Neural progenitor cell (in vitro differentiated cells): Measurements from ENCODE around the gene ATAD3A. TPM values are rescaled to one million over a fixed set of nuclear protein-coding genes. Genes with fewer than 3 reads are reported as not detected.
"Not testable (repeated sequence)": the region's sequence is repeated elsewhere in the genome, so short reads cannot be mapped to it uniquely, and the experiment has no call there.

Source experiments
- DNase-seq: peaks from one replicate; pipeline ENCODE4 v3.0.0-alpha.2; 2016; ENCODE audit warnings: low spot score
- H2AFZ ChIP-seq: fragments of 200-600 bp; sonication (generic); replicated peaks from 2 replicates; pipeline ENCODE4 v1.6.1; 2016; ENCODE audit warnings: antibody characterized with exemption
- H3F3A ChIP-seq: fragments of 200-600 bp; sonication (generic); 2 replicates; pipeline ENCODE4 v1.6.1; 2016; ENCODE audit warnings: antibody characterized with exemption, low read depth
- H3K27ac ChIP-seq: fragments of 200-600 bp; sonication (generic); 2 replicates; pipeline ENCODE4 v1.5.1; 2016; ENCODE audit warnings: mild to moderate bottlenecking
- H3K27me3 ChIP-seq: fragments of 200-600 bp; sonication (generic); 2 replicates; pipeline ENCODE4 v1.6.1; 2016; ENCODE audit warnings: mild to moderate bottlenecking, moderate library complexity
- H3K36me3 ChIP-seq: fragments of 200-600 bp; sonication (generic); 2 replicates; pipeline ENCODE4 v1.5.1; 2016
- H3K4me1 ChIP-seq: fragments of 200-600 bp; sonication (generic); 2 replicates; pipeline ENCODE4 v1.6.1; 2016; ENCODE audit warnings: mixed run types
- H3K4me2 ChIP-seq: fragments of 200-600 bp; sonication (generic); 2 replicates; pipeline ENCODE4 v1.6.1; 2016
- H3K4me3 ChIP-seq: fragments of 200-600 bp; sonication (generic); 2 replicates; pipeline ENCODE4 v1.5.1; 2016
- H3K79me2 ChIP-seq: fragments of 200-600 bp; sonication (generic); 2 replicates; pipeline ENCODE4 v1.6.1; 2016; ENCODE audit warnings: low read depth
- H3K9ac ChIP-seq: fragments of 200-600 bp; sonication (generic); 2 replicates; pipeline ENCODE4 v1.6.1; 2016
- H3K9me3 ChIP-seq: fragments of 200-600 bp; sonication (generic); 2 replicates; pipeline ENCODE4 v1.5.1; 2016; ENCODE audit warnings: low read depth
- H4K20me1 ChIP-seq: fragments of 200-600 bp; sonication (generic); 2 replicates; pipeline ENCODE4 v1.6.1; 2016; ENCODE audit warnings: low read depth
- H3K27ac Mint-ChIP-seq: 3 replicates; pipeline ENCODE4 v1.8.0; 2021; ENCODE audit warnings: mixed read lengths
- H3K27me3 Mint-ChIP-seq: 2 replicates; pipeline ENCODE4 v1.8.0; 2022; ENCODE audit warnings: low read depth, mild to moderate bottlenecking, inconsistent platforms, moderate library complexity, mixed read lengths; ENCODE audit not compliant: insufficient read depth
- H3K36me3 Mint-ChIP-seq: 3 replicates; pipeline ENCODE4 v1.8.0; 2021; ENCODE audit warnings: mixed read lengths
- H3K4me1 Mint-ChIP-seq: 3 replicates; pipeline ENCODE4 v1.8.0; 2021; ENCODE audit warnings: mixed read lengths
- H3K4me3 Mint-ChIP-seq: 3 replicates; pipeline ENCODE4 v1.8.0; 2021; ENCODE audit warnings: mild to moderate bottlenecking, moderate library complexity, mixed read lengths
- H3K9me3 Mint-ChIP-seq: 3 replicates; pipeline ENCODE4 v1.8.0; 2020; ENCODE audit warnings: mixed read lengths
- EZH2 ChIP-seq: fragments of 200-600 bp; sonication (generic); IDR thresholded peaks from 2 replicates; pipeline ENCODE4 v1.6.1; 2017; ENCODE audit warnings: antibody characterized with exemption, mild to moderate bottlenecking, moderate library complexity
- EZH2phosphoT487 ChIP-seq: fragments of 200-600 bp; sonication (generic); IDR thresholded peaks from 2 replicates; pipeline ENCODE4 v1.6.1; 2017; ENCODE audit warnings: antibody characterized with exemption
- total RNA-seq: library from RNA; depleted of rRNA; stranded (reverse); fragments of >200 nt; gene quantifications from 2 replicates; pipeline ENCODE4 v1.2.3, GENCODE V29; 2015; ENCODE audit warnings: low replicate concordance
- TF ChIP-seq, protein P1 (sequence below): fragments of 200-600 bp; sonication (generic); IDR thresholded peaks from 2 replicates; pipeline ENCODE4 v1.5.1; 2017; ENCODE audit warnings: antibody characterized with exemption, mild to moderate bottlenecking

The ATAD3A gene
- total RNA-seq, 1 donor from 2014 or later, result 7.8 TPM

DNA sequence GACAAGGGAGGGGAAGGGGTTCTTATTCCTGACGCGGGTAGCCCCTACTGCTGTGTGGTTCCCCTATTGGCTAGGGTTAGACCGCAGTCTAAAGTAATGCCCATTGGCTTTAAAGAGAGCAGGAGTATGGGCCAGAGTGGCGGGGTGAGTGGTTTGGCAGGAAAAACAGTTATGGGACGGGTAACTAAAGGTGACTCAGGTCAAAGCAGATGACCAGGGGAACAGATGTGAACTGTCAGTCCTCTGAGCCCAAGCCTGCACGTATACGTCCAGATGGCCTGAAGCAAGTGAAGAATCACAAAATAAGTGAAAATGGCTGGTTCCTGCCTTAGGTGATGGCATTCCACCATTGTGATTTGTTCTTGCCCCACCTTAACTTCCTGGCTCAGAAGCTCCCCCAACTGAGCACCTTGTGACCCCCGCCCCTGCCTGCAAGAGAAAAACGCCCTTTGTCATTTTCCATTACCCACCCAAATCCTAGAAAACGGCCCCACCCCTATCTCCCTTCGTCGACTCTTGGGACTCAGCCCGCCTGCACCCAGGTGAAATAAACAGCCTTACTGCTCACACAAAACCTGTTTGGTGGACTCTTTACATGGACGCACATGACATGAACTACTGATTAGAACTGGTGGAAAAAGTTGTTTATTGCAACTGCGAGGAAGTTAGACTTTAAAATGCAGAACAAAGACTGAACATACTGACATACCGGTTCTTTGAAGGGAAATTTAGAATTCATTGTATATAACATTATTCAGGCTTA lies 41.2 kb upstream of the ATAD3A start:
- Histone ChIP-seq H3K4me2 (peak overlapping the region; percentile 85), H3K4me3 (peak overlapping the region; percentile 94), H4K20me1 (peaks cover 19% of the 10 kb centered on the region), H3K27me3 (no peaks in the 10 kb centered on the region), H3F3A (peaks cover 18% of the 10 kb centered on the region), H3K36me3 (no peaks in the 10 kb centered on the region), H3K9ac (peak overlapping the region; percentile 49), H3K9me3 (no peaks in the 10 kb centered on the region), H2AFZ (peak overlapping the region; percentile 34), H3K27ac (peak overlapping the region; percentile 4), H3K79me2 (peaks cover 38% of the 10 kb centered on the region), H3K4me1 (peaks cover 6% of the 10 kb centered on the region)
- Mint-ChIP-seq H3K36me3 (no peaks in the 10 kb centered on the region), H3K4me3 (peak overlapping the region; percentile 94), H3K27ac (peak overlapping the region; percentile 10), H3K27me3 (peaks cover 3% of the 10 kb centered on the region), H3K9me3 (no peaks in the 10 kb centered on the region), H3K4me1 (peaks cover 18% of the 10 kb centered on the region)
- peak; percentile 29 for DNase-seq
- TF ChIP-seq, protein P1, sequence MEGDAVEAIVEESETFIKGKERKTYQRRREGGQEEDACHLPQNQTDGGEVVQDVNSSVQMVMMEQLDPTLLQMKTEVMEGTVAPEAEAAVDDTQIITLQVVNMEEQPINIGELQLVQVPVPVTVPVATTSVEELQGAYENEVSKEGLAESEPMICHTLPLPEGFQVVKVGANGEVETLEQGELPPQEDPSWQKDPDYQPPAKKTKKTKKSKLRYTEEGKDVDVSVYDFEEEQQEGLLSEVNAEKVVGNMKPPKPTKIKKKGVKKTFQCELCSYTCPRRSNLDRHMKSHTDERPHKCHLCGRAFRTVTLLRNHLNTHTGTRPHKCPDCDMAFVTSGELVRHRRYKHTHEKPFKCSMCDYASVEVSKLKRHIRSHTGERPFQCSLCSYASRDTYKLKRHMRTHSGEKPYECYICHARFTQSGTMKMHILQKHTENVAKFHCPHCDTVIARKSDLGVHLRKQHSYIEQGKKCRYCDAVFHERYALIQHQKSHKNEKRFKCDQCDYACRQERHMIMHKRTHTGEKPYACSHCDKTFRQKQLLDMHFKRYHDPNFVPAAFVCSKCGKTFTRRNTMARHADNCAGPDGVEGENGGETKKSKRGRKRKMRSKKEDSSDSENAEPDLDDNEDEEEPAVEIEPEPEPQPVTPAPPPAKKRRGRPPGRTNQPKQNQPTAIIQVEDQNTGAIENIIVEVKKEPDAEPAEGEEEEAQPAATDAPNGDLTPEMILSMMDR, result no peak
- TF ChIP-seq EZH2phosphoT487, result no peak
- no peak for TF ChIP-seq EZH2

DNA sequence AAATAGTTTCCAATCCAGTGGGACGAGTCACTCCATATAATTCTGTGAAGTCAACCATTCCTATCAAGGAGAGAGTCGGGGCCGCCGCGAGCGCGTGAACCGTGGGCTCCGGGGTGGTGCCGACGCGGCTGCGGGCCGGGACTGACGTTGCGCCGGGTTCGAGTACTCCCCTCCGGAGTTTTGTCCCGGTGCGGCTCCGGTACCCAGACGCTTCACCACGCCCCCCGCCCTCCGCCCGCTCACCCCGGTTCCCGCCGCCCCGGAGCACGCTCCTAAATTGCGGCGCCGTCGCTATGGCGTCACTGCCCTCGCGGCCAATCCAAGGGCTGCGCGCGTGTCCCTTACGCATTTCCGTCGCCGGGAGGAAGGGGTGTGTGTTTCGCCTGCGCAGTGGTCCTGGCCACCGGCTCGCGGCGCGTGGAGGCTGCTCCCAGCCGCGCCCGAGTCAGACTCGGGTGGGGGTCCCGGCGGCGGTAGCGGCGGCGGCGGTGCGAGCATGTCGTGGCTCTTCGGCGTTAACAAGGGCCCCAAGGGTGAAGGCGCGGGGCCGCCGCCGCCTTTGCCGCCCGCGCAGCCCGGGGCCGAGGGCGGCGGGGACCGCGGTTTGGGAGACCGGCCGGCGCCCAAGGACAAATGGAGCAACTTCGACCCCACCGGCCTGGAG lies 40.4 kb upstream of the ATAD3A start, which contains the start of gene ATAD3B:
Gene ATAD3B (plus strand): TSS at position 377 of the 664 bp plus-strand sequence. CDS start 120 bp downstream, at position 497.
- H3K4me1 ChIP-seq, result peaks cover 6% of the 10 kb centered on the region
- H2AFZ ChIP-seq, result peak within 1 kb of the TSS; percentile 34
- peak; percentile 97 for DNase-seq
- no peak for TF ChIP-seq EZH2phosphoT487
- TF ChIP-seq, protein P1, result no peak
- no peak for TF ChIP-seq EZH2
- Mint-ChIP-seq H3K4me1 (peaks cover 18% of the 10 kb centered on the region), H3K36me3 (no peaks in the 10 kb centered on the region), H3K4me3 (peak within 1 kb of the TSS; percentile 94), H3K9me3 (no peaks in the 10 kb centered on the region), H3K27ac (peak within 1 kb of the TSS; percentile 10), H3K27me3 (peaks cover 2% of the 10 kb centered on the region)
- peaks cover 19% of the 10 kb centered on the region for H4K20me1 ChIP-seq
- no peaks in the 10 kb centered on the region for H3K36me3 ChIP-seq
- peak within 1 kb of the TSS; percentile 4 for H3K27ac ChIP-seq
- peaks cover 42% of the 10 kb centered on the region for H3K79me2 ChIP-seq
- no peaks in the 10 kb centered on the region for H3K9me3 ChIP-seq
- peak within 1 kb of the TSS; percentile 94 for H3K4me3 ChIP-seq
- H3F3A ChIP-seq, result peaks cover 18% of the 10 kb centered on the region
- H3K4me2 ChIP-seq, result peak within 1 kb of the TSS; percentile 95
- peak within 1 kb of the TSS; percentile 49 for H3K9ac ChIP-seq
- no peaks in the 10 kb centered on the region for H3K27me3 ChIP-seq

DNA sequence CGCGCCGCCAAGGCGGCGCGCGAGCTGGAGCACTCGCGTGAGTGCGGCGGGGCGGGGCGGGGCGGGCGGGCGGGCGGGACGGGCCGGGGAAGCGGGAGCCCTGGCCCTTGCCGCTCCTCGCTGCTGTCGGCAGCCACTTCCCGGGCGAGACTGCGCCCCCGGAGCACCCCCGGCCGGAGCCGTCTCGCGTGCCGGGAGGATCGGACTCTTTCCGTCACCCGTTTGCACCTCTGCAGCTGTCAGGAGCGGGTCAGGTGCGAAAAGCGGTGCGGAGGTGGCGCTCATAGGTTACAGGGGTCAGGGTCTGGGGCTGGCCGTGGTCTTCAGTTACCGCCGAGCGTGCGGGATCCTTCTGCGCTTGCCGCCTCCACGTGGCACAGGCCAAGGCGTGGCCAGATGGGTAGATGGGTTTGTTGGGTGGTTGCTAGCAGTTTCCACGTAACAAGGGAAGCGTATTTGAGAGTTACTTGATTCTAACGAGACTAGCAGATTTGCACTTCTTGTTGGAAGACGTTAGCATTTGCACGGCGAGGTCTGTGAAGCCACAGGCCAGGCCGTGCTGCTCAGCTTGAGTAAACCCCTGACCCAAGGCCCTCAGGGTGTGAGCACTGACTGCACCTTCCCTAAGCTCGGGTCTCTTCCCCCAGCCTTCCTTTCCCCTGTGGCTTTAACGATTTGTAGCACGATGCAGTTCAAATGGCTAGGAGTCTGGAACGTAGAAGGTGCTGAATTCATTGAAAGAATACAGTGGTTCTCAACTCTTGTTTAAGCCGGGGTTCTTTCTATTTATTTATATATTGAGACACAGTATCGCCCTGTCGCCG lies 39.7 kb upstream of the ATAD3A start:
- H3K27me3 ChIP-seq, H3K27me3 Mint-ChIP-seq, H3K36me3 Mint-ChIP-seq, H3K4me1 ChIP-seq, H3K9me3 ChIP-seq, H3K27ac Mint-ChIP-seq, H3K27ac ChIP-seq, DNase-seq, H2AFZ ChIP-seq, H3K36me3 ChIP-seq, H3K9me3 Mint-ChIP-seq: not testable (repeated sequence)
- Histone ChIP-seq H3K9ac (peak overlapping the region; percentile 39), H3K4me3 (peak overlapping the region; percentile 94), H3K4me2 (peak overlapping the region; percentile 95), H3K79me2 (peaks cover 49% of the 10 kb centered on the region), H4K20me1 (peaks cover 19% of the 10 kb centered on the region), H3F3A (peaks cover 18% of the 10 kb centered on the region)
- peak overlapping the region; percentile 86 for H3K4me3 Mint-ChIP-seq
- peaks cover 18% of the 10 kb centered on the region for H3K4me1 Mint-ChIP-seq

DNA sequence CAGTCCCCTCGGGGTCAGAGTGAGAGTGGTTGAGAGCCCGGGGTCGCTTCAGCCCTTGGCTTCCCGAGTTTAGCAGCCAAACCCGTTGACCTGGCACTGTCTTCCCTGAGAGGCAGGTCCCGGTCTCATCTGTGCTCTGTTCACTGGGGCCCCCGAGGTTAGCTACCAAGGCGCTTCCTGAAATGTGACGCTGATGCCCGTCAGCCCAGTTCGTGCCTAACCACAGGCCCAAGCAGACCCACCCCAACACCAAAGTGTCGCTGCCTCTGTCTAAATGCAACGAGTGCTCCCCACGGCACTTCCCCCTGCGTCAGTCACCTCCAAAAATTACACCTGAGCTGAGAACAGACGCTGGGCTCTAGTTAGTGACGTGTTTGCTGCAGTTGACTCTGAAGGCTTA lies 36.0 kb upstream of the ATAD3A start:
- not testable (repeated sequence) for H3K27me3 ChIP-seq, H3K9me3 Mint-ChIP-seq, H3F3A ChIP-seq, H3K4me2 ChIP-seq, H3K36me3 Mint-ChIP-seq, H3K4me1 ChIP-seq, H2AFZ ChIP-seq, H3K4me1 Mint-ChIP-seq, H3K9me3 ChIP-seq, H3K36me3 ChIP-seq, H3K27ac Mint-ChIP-seq, H3K27ac ChIP-seq, H3K27me3 Mint-ChIP-seq, DNase-seq, H3K4me3 Mint-ChIP-seq, H3K9ac ChIP-seq, H3K4me3 ChIP-seq
- Histone ChIP-seq H4K20me1 (peaks cover 19% of the 10 kb centered on the region), H3K79me2 (peaks cover 40% of the 10 kb centered on the region)
